ENCODE results near the gene OR1F1. TPM values are rescaled to one million over a fixed set of nuclear protein-coding genes. Genes with fewer than 3 reads are reported as not detected.

OR1F1 gene
- total and polyA plus RNA-seq, 9 of the 15 experiments (the other 6 are each of a cell fraction or from before 2014, with no cell fraction given): 0.15 to 0.61 (median 0.35) TPM; not detected in 3

DNA sequence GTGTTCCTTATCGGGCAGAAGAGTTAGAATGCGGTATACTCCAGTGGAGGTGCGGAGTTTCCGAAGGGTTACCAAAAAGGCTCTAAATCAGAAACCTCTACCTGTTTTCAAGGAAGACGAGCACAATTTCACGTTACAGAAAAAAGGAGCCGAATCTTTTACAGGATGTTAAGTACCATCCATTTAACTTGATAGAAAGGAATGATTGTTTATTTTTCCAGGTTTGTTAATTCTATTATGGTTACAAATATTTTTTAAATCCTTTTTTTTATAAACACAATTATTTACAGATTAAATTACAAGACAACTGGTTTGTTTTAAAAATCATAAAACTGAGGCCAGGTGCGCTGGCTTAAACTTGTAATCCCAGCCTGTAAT lies 35.0 kb upstream of the OR1F1 start (continued):
- TF ChIP-seq GATAD2B (IDR thresholded peaks at IDR 0.05; ENCODE audit: borderline replicate concordance): peak; percentile 38; the same call in 1 of the 2 replicates
- no peak for TF ChIP-seq ZNF445 (CRISPR knock-in tag; IDR thresholded peaks at IDR 0.05; ENCODE audit: low read depth)
- TF ChIP-seq PURB (CRISPR knock-in tag; IDR thresholded peaks at IDR 0.05; ENCODE audit: low read depth): no peak
- TF ChIP-seq, protein P1, sequence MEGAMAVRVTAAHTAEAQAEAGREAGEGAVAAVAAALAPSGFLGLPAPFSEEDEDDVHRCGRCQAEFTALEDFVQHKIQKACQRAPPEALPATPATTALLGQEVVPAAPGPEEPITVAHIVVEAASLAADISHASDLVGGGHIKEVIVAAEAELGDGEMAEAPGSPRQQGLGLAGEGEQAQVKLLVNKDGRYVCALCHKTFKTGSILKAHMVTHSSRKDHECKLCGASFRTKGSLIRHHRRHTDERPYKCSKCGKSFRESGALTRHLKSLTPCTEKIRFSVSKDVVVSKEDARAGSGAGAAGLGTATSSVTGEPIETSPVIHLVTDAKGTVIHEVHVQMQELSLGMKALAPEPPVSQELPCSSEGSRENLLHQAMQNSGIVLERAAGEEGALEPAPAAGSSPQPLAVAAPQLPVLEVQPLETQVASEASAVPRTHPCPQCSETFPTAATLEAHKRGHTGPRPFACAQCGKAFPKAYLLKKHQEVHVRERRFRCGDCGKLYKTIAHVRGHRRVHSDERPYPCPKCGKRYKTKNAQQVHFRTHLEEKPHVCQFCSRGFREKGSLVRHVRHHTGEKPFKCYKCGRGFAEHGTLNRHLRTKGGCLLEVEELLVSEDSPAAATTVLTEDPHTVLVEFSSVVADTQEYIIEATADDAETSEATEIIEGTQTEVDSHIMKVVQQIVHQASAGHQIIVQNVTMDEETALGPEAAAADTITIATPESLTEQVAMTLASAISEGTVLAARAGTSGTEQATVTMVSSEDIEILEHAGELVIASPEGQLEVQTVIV (CRISPR knock-in tag; IDR thresholded peaks at IDR 0.05; ENCODE audit: borderline replicate concordance): no peak
- TF ChIP-seq TRIM28 (IDR thresholded peaks at IDR 0.05): no peak
- no peak; the same call in 1 of the 2 replicates for TF ChIP-seq NR2C1 (IDR thresholded peaks at IDR 0.05)
- no peak for TF ChIP-seq NR2C1 (tag; IDR thresholded peaks at IDR 0.05)
- TF ChIP-seq, protein P2, sequence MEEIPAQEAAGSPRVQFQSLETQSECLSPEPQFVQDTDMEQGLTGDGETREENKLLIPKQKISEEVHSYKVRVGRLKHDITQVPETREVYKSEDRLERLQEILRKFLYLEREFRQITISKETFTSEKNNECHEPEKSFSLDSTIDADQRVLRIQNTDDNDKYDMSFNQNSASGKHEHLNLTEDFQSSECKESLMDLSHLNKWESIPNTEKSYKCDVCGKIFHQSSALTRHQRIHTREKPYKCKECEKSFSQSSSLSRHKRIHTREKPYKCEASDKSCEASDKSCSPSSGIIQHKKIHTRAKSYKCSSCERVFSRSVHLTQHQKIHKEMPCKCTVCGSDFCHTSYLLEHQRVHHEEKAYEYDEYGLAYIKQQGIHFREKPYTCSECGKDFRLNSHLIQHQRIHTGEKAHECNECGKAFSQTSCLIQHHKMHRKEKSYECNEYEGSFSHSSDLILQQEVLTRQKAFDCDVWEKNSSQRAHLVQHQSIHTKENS (CRISPR knock-in tag; IDR thresholded peaks at IDR 0.05): peak; percentile 44; the same call in 1 of the 2 replicates
- TF ChIP-seq, protein P3, sequence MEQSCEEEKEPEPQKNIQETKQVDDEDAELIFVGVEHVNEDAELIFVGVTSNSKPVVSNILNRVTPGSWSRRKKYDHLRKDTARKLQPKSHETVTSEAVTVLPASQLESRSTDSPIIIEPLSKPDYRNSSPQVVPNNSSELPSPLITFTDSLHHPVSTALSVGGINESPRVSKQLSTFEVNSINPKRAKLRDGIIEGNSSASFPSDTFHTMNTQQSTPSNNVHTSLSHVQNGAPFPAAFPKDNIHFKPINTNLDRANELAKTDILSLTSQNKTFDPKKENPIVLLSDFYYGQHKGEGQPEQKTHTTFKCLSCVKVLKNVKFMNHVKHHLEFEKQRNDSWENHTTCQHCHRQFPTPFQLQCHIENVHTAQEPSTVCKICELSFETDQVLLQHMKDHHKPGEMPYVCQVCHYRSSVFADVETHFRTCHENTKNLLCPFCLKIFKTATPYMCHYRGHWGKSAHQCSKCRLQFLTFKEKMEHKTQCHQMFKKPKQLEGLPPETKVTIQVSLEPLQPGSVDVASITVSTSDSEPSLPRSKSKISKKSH (CRISPR knock-in tag; IDR thresholded peaks at IDR 0.05): peak; percentile 13; the same call in 1 of the 2 replicates
- no peak for TF ChIP-seq LEF1 (IDR thresholded peaks at IDR 0.05)
- TF ChIP-seq THRAP3 (IDR thresholded peaks at IDR 0.05; ENCODE audit: borderline replicate concordance): no peak
- no peak for TF ChIP-seq RBM17 (IDR thresholded peaks at IDR 0.05; ENCODE audit: borderline replicate concordance, low read depth, low read length)
- no peak for TF ChIP-seq ZNF586 (CRISPR knock-in tag; conservative IDR thresholded peaks at IDR 0.05)
- TF ChIP-seq, protein P4, sequence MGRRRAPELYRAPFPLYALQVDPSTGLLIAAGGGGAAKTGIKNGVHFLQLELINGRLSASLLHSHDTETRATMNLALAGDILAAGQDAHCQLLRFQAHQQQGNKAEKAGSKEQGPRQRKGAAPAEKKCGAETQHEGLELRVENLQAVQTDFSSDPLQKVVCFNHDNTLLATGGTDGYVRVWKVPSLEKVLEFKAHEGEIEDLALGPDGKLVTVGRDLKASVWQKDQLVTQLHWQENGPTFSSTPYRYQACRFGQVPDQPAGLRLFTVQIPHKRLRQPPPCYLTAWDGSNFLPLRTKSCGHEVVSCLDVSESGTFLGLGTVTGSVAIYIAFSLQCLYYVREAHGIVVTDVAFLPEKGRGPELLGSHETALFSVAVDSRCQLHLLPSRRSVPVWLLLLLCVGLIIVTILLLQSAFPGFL (CRISPR knock-in tag; IDR thresholded peaks at IDR 0.05): no peak
- TF ChIP-seq, protein P5, sequence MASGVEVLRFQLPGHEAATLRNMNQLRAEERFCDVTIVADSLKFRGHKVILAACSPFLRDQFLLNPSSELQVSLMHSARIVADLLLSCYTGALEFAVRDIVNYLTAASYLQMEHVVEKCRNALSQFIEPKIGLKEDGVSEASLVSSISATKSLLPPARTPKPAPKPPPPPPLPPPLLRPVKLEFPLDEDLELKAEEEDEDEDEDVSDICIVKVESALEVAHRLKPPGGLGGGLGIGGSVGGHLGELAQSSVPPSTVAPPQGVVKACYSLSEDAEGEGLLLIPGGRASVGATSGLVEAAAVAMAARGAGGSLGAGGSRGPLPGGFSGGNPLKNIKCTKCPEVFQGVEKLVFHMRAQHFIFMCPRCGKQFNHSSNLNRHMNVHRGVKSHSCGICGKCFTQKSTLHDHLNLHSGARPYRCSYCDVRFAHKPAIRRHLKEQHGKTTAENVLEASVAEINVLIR (CRISPR knock-in tag; IDR thresholded peaks at IDR 0.05): no peak
- peak; percentile 81 for TF ChIP-seq ZNF253 (CRISPR knock-in tag; conservative IDR thresholded peaks at IDR 0.05)
- TF ChIP-seq, protein P6, sequence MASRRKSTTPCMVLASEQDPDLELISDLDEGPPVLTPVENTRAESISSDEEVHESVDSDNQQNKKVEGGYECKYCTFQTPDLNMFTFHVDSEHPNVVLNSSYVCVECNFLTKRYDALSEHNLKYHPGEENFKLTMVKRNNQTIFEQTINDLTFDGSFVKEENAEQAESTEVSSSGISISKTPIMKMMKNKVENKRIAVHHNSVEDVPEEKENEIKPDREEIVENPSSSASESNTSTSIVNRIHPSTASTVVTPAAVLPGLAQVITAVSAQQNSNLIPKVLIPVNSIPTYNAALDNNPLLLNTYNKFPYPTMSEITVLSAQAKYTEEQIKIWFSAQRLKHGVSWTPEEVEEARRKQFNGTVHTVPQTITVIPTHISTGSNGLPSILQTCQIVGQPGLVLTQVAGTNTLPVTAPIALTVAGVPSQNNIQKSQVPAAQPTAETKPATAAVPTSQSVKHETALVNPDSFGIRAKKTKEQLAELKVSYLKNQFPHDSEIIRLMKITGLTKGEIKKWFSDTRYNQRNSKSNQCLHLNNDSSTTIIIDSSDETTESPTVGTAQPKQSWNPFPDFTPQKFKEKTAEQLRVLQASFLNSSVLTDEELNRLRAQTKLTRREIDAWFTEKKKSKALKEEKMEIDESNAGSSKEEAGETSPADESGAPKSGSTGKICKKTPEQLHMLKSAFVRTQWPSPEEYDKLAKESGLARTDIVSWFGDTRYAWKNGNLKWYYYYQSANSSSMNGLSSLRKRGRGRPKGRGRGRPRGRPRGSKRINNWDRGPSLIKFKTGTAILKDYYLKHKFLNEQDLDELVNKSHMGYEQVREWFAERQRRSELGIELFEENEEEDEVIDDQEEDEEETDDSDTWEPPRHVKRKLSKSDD (conservative IDR thresholded peaks at IDR 0.05; ENCODE audit: low read length): no peak
- 0 out of 2 replicates have a peak, but pooled peaks have one; percentile 60 for TF ChIP-seq ELF2 (CRISPR knock-in tag; IDR thresholded peaks at IDR 0.05)
- TF ChIP-seq RFX1 (IDR thresholded peaks at IDR 0.05): no peak
- TF ChIP-seq HEY1 (CRISPR knock-in tag; IDR thresholded peaks at IDR 0.05; ENCODE audit: borderline replicate concordance): peak; percentile 85; the same call in 1 of the 2 replicates
